Renal pelvis (tissue), 4 donors: Measurements from ENCODE around the gene TTC39A. TPM values are rescaled to one million over a fixed set of nuclear protein-coding genes. Genes with fewer than 3 reads are reported as not detected.

Experiments
- DNase-seq: peaks from one replicate; pipeline ENCODE4 v3.0.0-alpha.2; 2013
- polyA plus RNA-seq, 3 donors: library from polyadenylated mRNA; unstranded; fragments of 120-200 nt; gene quantifications; one replicate each; pipeline ENCODE4 v1.2.1, GENCODE V29; 2013; ENCODE audit not compliant: insufficient read length in 3 of 3

TTC39A gene
- polyA plus RNA-seq, 3 donors, result 9.0 to 12.3 (median 9.6) TPM

DNA sequence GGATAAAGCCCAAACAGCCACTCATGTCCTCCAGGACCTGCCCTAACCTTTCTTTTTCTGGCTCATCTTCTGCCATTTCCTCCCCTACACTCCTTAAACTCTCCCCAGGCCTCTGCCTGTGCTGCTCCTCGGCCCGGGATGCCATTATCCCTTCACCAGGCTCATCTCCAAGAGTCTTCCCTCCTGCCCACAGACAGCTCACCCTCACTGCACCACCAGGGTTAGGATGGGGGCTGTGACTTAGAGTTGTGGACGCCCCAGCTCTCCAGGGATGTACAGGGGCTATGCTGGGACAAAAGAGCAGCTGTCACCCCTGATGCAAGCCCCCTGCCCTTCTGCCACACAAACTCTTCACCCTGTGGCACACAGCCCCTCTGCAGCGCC is 32.0 kb downstream of the TTC39A start:
- DNase-seq, result no peak

DNA sequence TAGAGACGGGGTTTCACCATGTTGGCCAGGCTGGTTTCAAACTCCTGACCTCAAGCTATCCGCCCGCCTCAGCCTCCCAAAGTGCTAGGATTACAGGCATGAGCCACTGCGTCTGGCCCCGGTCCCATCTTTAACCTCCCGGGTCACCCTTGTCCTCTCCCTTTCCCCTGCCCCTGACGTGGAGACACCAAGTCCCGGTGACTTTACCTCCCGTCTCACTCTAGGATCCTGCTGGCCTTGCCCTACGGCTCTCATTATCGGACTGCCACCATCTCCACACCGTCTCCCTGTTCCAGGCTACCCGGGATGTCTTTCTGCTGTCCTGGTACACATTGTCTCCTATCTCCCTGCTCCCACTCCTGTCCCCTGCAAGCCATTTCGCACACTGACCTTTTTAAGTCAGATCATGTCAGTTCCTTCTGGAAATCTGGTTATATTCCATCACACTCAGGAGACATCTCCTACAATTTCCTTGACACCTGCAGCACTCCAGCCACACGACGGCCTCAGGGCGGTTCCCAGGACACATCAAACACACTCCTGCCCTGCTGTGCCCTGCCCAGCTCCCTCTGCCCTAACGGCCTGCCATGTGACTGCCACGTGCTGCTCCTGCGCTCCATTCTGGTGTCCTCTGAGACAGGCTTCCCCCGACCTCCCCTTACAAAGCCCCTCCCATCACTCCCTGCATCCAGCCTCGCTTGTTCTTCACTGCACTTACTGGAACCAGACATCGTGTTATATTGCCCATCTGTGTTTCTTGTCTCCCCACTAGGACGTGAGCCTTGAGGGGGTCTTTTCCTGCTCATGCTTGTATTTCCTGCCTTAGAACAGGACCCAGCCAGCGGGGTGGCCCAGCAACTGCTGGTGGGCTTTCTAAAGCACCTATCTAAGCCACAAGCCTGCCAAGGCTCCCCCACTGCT is 32.7 kb downstream of the TTC39A start:
- DNase-seq, result no peak

DNA sequence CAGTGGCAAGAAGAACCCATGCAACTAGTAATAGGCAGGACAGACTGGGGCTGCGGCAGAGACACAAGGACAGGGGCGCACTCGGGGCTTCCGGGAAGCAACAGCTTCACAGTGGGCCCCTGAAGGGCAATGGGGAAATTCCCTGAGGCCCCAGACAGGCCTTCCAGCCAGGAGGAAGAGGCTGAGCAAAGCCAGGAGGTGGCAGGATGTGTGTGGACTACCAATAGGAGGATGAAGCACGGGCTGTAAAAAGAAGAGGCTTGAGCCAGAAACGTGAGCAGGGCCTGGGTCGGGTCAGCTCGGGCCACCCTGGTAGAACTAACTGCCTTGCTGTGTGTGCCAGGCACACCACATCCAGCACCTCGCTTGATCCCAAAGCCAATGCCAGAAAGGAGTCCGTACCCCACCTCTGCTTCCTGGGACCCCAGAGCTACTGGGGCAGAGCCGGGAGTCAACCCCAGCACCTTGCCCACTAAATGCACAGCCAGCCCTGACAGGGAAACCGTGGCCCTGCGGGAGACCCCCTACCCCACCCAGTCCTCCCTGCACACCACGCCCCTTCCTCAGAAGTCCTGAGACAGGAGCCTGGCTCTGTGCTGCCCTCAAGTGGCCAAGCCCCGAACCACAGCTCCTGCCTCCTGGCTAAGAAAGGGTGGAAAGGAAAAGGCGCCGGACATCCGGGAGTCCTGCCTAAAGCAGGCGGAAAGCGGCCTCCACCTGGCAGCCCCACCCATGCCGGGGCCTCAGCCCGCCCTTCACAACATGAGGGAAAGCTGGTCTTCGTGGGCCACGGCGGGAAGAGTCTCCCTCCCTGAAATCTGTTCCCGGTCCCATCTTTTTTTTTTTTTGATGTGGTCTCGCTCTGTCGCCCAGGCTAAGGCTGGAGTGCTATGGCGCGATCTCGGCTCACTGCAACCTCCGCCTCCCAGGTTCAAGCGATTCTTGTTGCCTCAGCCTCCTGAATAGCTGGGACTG is 33.7 kb downstream of the TTC39A start:
- DNase-seq, result peak; percentile 83

DNA sequence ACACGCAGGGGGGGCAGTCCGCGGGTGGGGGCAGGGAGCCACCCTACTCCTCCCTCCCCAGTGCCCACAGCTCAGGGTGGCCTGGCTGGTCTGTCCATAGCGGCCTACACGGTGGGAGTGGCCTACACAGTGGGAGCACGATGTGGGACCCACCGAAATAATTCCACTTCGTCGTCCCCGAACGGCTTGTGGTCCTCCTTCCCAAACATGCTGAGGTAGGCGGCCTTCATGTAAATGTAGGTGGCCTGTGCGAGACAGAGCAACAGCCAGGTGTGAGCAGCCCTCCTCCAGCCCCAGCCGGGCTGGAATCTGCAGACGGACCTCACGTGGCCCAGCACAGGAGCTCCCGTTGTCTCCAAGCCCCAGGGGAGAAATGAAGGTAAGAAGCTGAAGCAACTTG is 34.4 kb downstream of the TTC39A start:
- no peak for DNase-seq

DNA sequence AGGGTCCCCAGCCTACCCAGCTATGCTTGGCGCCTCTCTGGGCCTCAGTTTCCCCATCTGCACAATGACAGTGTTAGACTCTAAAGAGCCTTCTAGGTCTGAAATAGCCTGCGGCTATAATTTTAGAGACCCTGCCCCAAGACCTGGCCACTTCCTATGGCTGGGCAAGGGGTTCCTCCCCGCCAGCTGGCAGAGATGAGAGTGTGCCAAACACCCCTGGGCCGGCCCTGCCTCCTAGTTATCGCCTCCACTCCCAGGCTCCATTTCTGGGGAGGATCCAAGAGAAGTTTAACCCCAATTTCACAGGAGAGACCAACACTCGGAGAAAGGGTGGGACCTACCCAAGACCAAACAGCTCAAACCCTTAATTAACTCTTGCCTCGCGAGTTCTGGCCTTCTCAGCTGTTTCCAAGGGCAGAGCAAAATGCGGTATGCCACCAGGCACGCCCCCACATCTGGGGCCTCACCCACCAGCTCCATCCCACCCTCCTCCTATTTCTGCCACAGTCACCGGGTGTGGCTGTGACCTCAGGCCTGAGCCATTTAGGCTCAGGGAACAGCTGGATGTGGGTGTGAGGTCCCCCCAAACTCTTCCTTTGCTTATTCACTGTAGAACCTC is 35.7 kb downstream of the TTC39A start:
- DNase-seq, result no peak

DNA sequence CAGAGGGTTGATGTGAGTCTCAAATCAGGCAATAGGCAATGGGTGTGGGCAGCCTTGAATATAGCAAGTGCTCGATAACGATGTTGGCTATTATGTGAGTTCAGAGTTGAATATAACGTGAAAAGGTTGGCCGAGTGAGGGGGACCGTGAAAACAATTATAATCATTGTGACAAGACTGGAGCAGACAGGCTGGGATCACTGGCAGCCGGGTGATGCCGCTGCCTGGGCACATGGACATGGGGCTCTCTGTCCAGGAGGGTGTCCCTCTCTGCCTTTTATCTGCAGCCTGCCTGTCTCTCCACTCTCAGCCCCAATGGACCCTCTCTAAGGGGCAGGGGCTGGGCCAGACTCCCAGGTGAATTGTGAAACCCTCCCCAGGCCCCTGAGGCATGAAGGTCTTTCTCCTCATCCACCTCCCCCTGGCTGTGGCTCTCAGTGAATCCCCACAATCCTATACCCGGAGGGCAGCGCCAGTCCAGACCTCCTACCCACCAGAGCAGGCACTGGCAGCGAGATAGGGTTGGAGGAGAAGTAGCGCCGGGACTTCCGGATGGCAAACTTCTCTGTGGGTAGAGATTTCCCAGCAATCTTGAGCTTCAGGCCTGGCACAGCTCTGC is 36.4 kb downstream of the TTC39A start:
- no peak for DNase-seq

DNA sequence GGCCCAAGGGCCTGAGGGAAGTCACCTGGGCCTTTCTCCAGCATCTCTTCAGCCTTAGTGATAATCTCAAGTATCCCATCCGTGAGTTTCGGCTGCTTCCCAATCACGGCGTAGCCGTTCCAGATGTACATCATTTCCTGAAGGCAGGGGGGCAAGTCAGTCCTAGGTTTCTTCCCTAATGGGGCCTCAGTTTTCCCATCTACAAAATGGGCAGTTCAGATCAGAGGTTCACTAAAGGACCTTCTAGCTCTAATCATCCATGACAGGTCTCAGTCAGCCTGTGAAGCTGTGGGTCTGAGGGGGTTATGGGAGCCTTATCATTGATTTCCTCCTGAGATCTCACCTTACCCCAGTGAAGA is 39.9 kb downstream of the TTC39A start:
- no peak for DNase-seq

DNA sequence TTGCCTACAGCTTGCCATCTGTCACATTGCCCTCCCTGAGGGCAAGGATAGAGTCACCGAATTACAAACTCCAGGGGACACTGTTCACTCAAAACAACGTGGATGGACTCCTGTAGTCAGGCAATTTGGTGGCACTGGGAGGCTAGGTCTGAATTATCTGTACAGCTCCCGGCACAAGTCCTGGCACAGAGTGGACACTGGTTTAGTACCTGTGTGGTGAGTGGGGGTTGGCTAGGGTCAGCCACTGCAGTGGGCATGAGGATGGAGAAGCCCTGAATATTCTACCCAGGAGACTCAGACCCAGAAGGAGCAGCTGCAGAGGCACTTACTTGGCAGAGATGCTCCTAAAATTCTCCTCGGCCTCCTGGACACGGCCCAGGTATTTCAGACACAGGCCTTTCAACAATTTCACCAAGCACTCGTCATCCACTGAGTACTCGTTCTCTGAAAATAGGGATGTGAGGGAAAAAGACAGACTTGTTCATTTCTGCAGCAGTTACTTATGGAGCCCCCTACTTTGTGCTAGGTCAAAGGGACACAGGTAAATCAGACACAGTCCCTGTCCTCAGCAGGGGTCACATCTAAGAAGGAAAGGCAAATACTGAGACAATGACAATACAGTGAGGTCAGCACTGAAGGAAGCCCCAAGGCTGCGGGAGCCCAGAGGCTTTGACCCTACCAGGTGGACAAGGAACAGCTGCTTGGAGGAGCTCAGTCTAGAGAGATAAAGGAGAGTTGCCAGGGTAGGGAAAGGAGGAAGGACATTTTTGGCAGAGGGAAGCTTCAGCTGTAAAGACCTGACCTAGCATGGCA is 40.5 kb downstream of the TTC39A start:
- no peak for DNase-seq

DNA sequence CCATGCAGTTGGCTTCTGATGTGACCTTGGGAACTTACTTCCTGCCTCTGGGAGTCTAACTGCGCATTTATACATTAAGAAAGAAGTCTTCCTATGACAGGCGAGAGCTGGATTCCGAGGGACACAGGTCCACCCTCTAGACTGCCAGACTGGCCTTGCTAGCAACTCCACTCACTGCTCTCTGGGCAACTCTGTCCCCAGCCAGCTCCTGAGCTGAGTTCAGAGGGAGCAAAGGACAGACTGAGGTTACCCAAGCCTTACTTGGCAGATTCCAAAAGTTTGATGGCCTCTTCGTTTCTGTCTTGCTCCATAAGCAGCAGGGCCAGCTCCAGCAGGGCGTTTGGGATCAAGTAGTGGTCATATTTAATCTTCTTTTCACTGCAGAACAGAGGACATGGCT is 41.8 kb downstream of the TTC39A start:
- DNase-seq, result no peak

DNA sequence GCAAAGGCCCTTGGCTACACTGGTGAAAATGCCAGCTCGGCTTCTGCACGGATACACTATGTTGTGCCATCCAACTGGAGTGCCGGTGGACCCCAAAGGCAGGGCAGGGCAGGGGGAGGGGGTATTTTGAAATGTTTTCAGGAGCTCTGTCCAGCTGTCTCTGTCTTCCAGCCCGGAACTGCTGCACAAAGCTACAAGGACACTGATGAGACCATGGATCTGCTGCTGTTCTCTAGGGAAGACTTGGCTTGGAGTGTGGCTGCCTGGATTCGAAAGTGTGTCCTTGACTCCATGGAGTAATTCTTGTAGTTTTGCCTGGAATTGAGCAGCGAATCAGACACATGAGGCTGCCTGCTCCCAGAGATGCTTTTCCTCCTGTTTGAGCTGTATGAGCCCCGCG is 42.4 kb downstream of the TTC39A start:
- DNase-seq, result no peak

DNA sequence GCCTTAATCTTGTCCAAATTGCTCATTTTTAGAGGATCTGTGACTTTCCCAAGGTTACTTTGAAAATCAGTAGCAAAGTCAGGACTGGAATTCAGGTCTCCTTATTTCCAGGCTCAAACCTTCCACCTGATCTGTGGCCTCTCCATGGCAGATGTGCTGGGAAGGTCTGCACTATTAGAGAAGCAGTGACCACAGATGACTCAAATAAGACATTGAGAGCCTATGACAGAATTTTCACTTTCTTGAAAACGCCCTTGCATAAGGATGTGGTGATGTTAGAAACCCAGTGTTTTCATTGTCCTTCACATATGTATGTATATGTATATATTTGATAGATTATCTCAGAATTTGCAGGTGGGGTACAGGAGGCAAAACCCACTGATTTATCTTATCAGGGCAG is 45.3 kb downstream of the TTC39A start:
- DNase-seq, result no peak

DNA sequence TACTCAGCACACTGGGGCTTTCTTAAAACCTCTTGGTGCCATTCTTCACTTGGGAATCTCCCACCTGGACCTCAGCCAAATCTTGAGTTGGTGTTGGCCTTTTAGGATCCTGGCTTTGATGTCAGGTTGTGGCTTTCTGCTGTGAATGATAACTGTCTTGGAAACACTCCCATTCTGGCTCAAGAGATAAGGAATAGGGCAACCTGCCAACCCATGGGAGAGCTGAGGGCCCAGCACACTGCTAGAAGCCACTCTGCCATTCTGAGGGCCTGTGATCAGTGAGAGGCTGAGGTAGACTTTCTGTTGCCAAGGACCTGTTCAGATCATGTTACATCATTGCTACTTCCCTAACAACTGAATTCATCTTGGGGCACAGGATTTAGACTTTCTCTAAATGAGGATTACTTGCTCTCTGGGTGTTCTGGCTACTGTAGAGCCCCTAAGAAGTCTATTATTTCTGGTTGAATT is 45.8 kb downstream of the TTC39A start:
- DNase-seq, result no peak

DNA sequence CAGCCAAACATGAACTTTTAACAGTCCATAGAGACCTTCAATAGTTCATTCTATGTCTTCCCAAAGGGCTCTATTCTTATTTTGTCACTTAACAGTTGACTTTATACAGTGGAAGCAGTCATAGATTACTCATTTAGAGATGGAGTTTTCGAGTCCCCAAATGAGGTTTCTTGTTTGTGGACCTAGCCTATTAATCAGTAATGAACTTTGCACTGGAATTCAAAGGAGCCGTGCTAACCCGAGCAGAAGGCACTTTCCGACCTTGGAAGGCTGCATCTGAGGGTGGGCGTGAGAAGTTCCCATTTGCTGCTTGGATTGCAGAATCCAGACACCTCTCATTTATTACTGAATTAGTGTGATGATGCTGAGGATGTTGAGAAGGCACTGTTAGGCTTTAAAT is 46.4 kb downstream of the TTC39A start:
- DNase-seq, result peak; percentile 16

DNA sequence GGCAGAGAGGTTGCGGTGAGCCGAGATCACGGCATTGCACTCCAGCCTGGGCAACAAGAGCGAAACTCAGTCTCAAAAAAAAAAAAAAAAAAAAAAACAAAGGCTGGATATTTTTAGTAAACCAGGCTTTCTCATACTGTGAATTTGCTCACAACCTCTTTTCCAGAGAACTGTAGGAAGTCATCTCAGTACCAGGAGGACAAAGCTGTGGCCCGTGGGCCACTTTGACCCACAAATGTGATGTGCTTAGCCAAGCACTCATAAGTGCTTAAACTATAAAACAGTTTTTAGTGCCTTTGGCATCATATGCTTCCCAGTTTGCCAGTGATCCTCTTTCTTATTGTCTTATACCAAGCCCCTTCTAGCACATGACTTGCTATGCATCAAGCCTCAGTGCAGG is 47.8 kb downstream of the TTC39A start:
- DNase-seq, result no peak

DNA sequence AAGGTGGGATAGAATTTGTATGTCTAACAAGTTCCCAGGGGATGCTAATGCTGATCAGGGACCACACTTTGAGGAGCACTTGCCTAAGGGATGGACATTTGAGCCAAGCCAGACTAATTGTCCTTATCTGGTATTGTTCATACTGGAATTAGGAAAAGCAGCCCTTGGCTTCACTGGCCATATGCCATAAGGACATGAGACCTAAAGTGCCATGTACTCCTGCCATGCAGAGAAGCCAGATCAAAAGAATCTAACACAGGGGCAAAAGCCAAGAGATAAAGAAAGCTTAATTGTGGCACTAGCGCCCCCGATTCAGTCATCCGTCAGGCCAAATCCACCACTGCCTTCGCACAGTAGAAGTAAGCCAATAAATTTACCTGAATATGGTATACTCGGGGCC is 48.6 kb downstream of the TTC39A start:
- no peak for DNase-seq

DNA sequence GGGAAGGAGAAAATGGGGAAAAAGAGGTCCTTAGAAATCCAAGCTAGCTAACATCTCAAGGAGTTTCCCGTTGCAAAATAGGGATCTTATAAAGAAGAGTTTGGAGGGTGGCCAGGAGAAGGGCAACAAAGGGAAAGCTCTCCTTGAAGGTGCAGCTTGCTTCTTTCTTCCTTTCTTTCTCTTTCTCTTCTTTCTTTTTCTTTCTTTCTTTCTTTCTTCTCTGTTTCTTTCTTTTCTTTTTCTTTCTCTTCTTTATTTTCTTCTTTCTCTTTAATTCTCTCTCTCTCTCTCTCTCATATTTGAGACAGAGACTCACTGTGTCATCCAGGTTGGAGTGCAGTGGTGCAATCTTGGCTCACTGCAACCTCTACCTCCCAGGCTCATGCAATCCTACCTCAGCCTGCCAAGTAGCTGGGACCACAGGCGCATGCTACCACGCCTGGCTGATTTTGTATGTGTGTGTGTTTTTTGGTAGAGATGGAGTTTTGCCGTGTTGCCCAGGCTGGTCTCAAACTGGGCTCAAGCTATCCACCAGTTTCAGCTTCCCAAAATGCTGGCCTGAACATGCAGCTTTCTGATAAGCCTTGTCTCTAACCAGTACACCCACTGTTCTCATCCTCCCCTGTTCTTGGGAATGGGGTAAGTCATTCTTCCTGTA is 49.9 kb downstream of the TTC39A start:
- no peak for DNase-seq

DNA sequence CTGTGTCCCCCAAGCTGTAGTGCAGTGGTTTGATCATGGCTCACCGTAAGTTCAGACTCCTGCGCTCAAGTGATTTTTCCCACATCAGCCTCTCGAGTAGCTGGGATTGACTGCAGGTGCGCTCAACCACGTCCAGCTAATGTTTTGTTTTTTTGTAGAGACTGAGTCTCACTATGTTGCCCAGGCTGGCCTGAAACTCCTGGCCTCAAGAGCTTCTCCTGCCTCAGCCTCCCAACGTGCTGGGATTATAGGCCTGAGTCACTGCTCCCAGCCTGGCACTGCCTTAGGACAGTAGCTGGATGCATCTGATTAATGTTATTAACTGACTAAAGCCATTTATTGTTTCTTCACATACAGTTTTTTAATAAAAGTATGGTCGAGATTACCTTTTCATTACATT is 54.1 kb downstream of the TTC39A start:
- no peak for DNase-seq

DNA sequence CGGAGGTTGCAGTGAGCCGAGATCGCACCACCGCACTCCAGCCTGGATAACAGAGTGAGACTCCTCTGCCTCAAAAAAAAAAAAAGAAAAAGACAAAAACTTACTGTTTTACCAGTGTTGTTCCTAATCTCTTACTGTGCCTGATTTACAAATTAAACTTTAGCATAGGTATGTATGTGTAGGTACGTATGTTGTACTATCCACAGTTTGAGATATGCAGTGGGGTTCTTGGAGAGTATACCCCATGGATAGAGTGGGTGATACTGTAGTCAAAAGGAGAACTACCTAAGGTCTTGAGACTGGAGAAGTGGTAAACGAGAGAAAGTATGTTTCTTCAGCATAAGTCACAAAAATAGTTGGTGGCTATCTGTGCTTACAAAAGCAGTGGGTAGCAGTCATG is 55.7 kb downstream of the TTC39A start:
- no peak for DNase-seq

DNA sequence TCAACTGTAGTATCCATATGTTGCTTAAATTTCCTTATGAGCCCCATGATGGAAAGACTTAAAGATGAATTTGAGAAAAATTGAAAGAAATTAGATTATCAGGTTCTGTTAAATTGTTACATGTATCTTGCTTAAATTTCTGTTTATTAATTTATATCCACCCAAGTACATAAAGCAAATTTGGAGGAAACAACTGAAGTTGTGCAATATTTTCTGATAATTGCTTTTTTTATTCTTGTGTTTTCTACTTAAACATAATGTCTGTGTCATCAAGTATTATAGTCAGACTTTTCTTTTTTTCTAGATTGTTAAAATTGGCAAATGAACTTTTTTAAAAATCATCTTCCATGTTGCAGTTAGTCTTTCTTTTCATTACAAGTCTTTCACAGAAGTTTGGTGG is 57.4 kb downstream of the TTC39A start:
- DNase-seq, result no peak

DNA sequence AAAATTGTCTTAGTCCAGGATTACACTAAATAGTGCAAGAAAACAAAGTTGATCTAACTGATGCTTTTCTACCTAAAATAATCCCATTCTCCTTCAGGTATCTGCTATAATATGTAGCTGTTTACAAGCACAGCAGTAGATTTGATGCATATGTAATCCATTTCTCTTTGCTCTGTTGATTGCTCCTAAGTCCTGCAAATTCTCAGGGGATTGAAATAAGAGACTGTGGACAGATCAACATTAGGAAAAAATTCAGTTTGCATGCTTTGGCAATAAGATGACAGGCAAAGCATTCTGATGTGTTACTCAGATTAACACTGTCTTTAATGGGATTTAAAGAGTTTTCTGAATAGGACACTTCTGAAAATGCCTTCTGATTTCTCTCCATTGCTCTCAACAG is 59.6 kb downstream of the TTC39A start:
- no peak for DNase-seq
